CD4-positive, alpha-beta T cell (primary cell): ENCODE measurements around the gene CDYL. TPM values are rescaled to one million over a fixed set of nuclear protein-coding genes. Genes with fewer than 3 reads are reported as not detected.

Experiments
- ATAC-seq: fragments of 200-7000 bp; cut with Tn5 transposase; one replicate; pipeline ENCODE4 v1.10.0; 2022; ENCODE audit warnings: mild to moderate bottlenecking; ENCODE audit not compliant: poor library complexity
- CTCF ChIA-PET: fragments of 350-600 bp; sonication (Branson Sonifier 250); formaldehyde crosslinking; loops from one replicate; lab custom pipeline; 2021; ENCODE audit warnings: antibody characterized with exemption, inconsistent platforms; lab: Charles Lee
- POLR2A ChIA-PET: fragments of 350-600 bp; sonication (Branson Sonifier 250); formaldehyde crosslinking; loops from one replicate; lab custom pipeline; 2021; ENCODE audit warnings: antibody characterized with exemption, inconsistent platforms; lab: Charles Lee
- DNase-seq, 14 experiments: peaks; one replicate each; pipeline ENCODE4 v3.0.0-alpha.2; 2013 to 2020; ENCODE audit warnings: mixed read lengths in 2 of 14
- H3K27ac ChIP-seq, 2 donors: one replicate each; pipeline versions ENCODE4 v1.5.1 to v1.7.0; 2013; ENCODE audit warnings: low read length in 2 of 2, low read depth in 1 of 2, mild to moderate bottlenecking in 1 of 2
- H3K27me3 ChIP-seq, 2 experiments: 1 replicate in 1 of 2; 2 replicates in 1 of 2; pipeline versions ENCODE4 v1.6.1 to v1.7.0; 2013; ENCODE audit warnings: low read length in 2 of 2, control low read depth in 1 of 2, mild to moderate bottlenecking in 1 of 2, moderate library complexity in 1 of 2; ENCODE audit not compliant: insufficient read depth in 2 of 2, control insufficient read depth in 1 of 2
- H3K36me3 ChIP-seq: one replicate; pipeline ENCODE4 v1.6.1; 2013; ENCODE audit warnings: low read length, control low read depth; ENCODE audit not compliant: insufficient read depth
- H3K4me1 ChIP-seq: one replicate; pipeline ENCODE4 v1.6.1; 2013; ENCODE audit warnings: low read length, control low read depth; ENCODE audit not compliant: insufficient read depth
- H3K4me3 ChIP-seq: one replicate; pipeline ENCODE4 v1.5.1; 2013; ENCODE audit warnings: mild to moderate bottlenecking, low read length, moderate library complexity
- H3K9me3 ChIP-seq, 2 experiments: 1 replicate in 1 of 2; 2 replicates in 1 of 2; pipeline versions ENCODE4 v1.6.1 to v1.7.0; 2013; ENCODE audit warnings: low read length in 2 of 2, mild to moderate bottlenecking in 2 of 2, control low read depth in 1 of 2, moderate library complexity in 1 of 2; ENCODE audit not compliant: control insufficient read depth in 1 of 2, insufficient read depth in 1 of 2
- H3K27ac Mint-ChIP-seq: one replicate; pipeline ENCODE4 v1.8.0; 2020; ENCODE audit warnings: mixed read lengths
- H3K27me3 Mint-ChIP-seq: one replicate; pipeline ENCODE4 v1.8.0; 2021; ENCODE audit warnings: mixed read lengths
- H3K36me3 Mint-ChIP-seq: one replicate; pipeline ENCODE4 v1.8.0; 2021; ENCODE audit warnings: low read depth, mixed read lengths
- H3K4me1 Mint-ChIP-seq: one replicate; pipeline ENCODE4 v1.8.0; 2021; ENCODE audit warnings: low read depth, mixed read lengths
- H3K4me3 Mint-ChIP-seq: one replicate; pipeline ENCODE4 v1.8.0; 2020; ENCODE audit warnings: mild to moderate bottlenecking, mixed read lengths
- H3K9me3 Mint-ChIP-seq: one replicate; pipeline ENCODE4 v1.8.0; 2020; ENCODE audit warnings: mixed read lengths
- CTCF ChIP-seq: fragments of 200-600 bp; IDR thresholded peaks from one replicate; pipeline ENCODE4 v1.8.0; 2022; ENCODE audit warnings: antibody characterized with exemption, mild to moderate bottlenecking
- intact Hi-C, 2 experiments: fragments of 100-400 bp; cut with DNase I in 1 of 2; cut with micrococcal nuclease in 1 of 2; formaldehyde crosslinking; loops; one replicate each; pipeline versions ENCODE4 v1.15.1 to v1.9.0; 2023 to 2025; cut with DNase I, micrococcal nuclease
- total RNA-seq, 174 experiments: library from RNA in 2 of 174; stranded (reverse) in 2 of 174; gene quantifications; one replicate each; pipeline ENCODE4 v1.2.3 and lab custom pipeline; 2021 to 2026

Gene CDYL
- total RNA-seq, 2 experiments from 2014 or later: 23.8 to 23.9 TPM

DNA sequence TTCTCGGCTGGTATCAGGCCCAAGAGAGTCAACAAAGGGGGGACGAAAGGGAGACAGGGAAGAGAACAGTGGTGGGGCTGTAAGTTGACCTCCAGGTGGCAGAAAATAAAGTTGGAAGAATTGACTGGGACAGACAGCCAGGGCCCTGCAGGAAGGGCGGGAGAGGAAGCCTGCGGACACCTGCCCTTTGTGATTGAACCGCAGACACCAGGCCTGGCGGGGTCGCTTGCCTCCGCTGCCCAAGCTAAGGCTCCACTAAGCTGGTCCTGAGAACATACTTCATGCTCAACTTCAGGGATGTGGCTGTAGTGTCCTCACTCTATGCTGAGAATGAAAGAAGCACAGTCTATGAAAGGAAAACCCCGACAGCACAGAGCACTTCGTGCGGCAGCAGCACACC, 173.9 kb downstream of the CDYL start:
- TF ChIP-seq CTCF: no peak
- no peaks in the 10 kb centered on the region for H3K4me1 Mint-ChIP-seq
- POLR2A ChIA-PET: no interaction called here
- H3K4me1 ChIP-seq: no peaks in the 10 kb centered on the region
- H3K36me3 Mint-ChIP-seq: peaks cover 75% of the 10 kb centered on the region
- no peak overlapping the region for H3K4me3 ChIP-seq
- CTCF ChIA-PET: no interaction called here
- no peak overlapping the region for H3K4me3 Mint-ChIP-seq
- H3K9me3 ChIP-seq: no peaks in the 10 kb centered on the region
- ATAC-seq: no peak
- no peak for DNase-seq
- H3K27ac Mint-ChIP-seq: no peak overlapping the region
- H3K27me3 Mint-ChIP-seq: no peaks in the 10 kb centered on the region
- H3K36me3 ChIP-seq: peaks cover 58% of the 10 kb centered on the region
- H3K27me3 ChIP-seq: no peaks in the 10 kb centered on the region
- intact Hi-C loops: no loop called here
- H3K9me3 Mint-ChIP-seq: no peaks in the 10 kb centered on the region
- H3K27ac ChIP-seq: no peak overlapping the region

- H3K4me3 Mint-ChIP-seq: no peak overlapping the region
- peaks cover 74% of the 10 kb centered on the region for H3K36me3 Mint-ChIP-seq
- no peak overlapping the region for H3K4me3 ChIP-seq
- no peaks in the 10 kb centered on the region for H3K27me3 ChIP-seq
- no peak overlapping the region for H3K27ac Mint-ChIP-seq
- no peaks in the 10 kb centered on the region for H3K4me1 ChIP-seq
- ChIA-PET POLR2A (interaction anchor here (0.6 kb wide), 1 partner anchor 14 kb away, joined by 3 read pairs; no protein-coding TSS in a partner anchor), CTCF (interaction anchor here (0.6 kb wide), 1 partner anchor 140 kb away, joined by 3 read pairs; no protein-coding TSS in a partner anchor)
- H3K36me3 ChIP-seq: peaks cover 49% of the 10 kb centered on the region
- TF ChIP-seq CTCF: no peak
- H3K27ac ChIP-seq: no peak overlapping the region
- DNase-seq: no peak
- no peak for ATAC-seq
- intact Hi-C loops: no loop called here
- no peaks in the 10 kb centered on the region for H3K4me1 Mint-ChIP-seq
- H3K9me3 Mint-ChIP-seq: no peaks in the 10 kb centered on the region
- no peaks in the 10 kb centered on the region for H3K27me3 Mint-ChIP-seq
- H3K9me3 ChIP-seq: no peaks in the 10 kb centered on the region
These were observed 174.8 kb downstream of the CDYL start for GRCh38 chr6:4950836-4951533.

- no peaks in the 10 kb centered on the region for H3K4me1 ChIP-seq
- Mint-ChIP-seq H3K36me3 (peaks cover 68% of the 10 kb centered on the region), H3K27ac (no peak overlapping the region), H3K9me3 (no peaks in the 10 kb centered on the region), H3K27me3 (no peaks in the 10 kb centered on the region), H3K4me3 (no peak overlapping the region), H3K4me1 (no peaks in the 10 kb centered on the region)
- ChIA-PET CTCF (no interaction called here), POLR2A (no interaction called here)
- ATAC-seq (no peak), DNase-seq (no peak)
- no peak for TF ChIP-seq CTCF
- intact Hi-C loops: no loop called here
- H3K27me3 ChIP-seq: no peaks in the 10 kb centered on the region
- H3K4me3 ChIP-seq: no peak overlapping the region
- no peak overlapping the region for H3K27ac ChIP-seq
- peaks cover 0 to 3% of the 10 kb centered on the region in 2 experiments for H3K9me3 ChIP-seq
- H3K36me3 ChIP-seq: peaks cover 38% of the 10 kb centered on the region
These were observed 177.2 kb downstream of the CDYL start for GRCh38 chr6:4953440-4953839.
